ENCODE measurements around the gene MDH1B. TPM values are rescaled to one million over a fixed set of nuclear protein-coding genes. Genes with fewer than 3 reads are reported as not detected.

The MDH1B gene
- total RNA-seq = 0.34 TPM in 1 of 2 replicates, not detected in the other
- total RNA-seq (2013) = 0.05 TPM
- 0.17 TPM in 1 of 2 replicates, not detected in the other for polyA plus RNA-seq
- 0.34 TPM in 1 of 2 replicates, not detected in the other for polyA minus RNA-seq

DNA sequence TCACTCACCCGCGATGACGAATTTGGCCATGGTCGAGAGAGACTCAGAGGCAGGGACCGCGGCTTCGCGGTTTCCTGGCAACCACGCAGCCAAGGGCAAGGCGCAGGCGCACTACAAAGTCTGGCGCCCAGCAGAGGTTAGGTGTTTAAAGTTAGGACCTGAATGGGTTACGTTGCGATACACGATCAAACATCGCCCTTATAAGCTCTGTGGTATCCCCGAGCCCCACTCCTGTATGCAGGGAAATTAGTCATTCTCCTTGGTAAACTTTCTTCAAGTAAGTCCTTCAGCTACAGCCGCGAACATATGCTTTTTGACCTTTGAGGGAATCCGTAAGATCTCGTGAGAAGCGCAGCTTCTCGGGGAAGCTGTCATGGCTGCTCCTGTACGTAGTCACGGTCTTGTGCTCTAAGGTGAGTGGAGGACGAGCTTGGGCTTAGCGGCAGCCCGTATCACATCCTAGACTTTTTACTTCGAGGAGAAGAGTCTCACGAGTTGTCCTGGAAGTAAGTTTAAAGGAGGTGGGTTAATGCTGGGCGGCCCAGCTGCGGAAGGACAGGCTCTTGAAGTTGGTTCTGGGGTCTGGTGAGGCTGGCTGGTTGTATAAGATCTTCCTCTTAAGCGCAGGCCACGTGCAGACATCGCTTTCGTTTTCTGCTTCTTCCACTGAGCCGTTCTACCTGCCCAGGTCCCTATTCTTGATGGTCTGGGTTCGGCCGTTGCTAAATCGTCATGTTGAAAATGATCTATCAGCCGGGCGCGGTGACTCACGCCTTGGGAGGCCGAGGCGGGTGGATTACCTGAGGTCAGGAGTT is at the start of gene MDH1B, which contains the start of gene FASTKD2:
Gene MDH1B (minus strand): TSS at position 87 of the 815 bp plus-strand sequence. CDS start 57 bp downstream, at position 30.
Gene FASTKD2 (plus strand): TSS at position 365 of the 815 bp plus-strand sequence. CDS start 1,088 bp downstream, outside the sequence.
- WGBS (ENCODE audit: insufficient coverage) = under 1% methylated on average over 40 of the region's 46 CpGs
- TF ChIP-seq EZH2 (IDR thresholded peaks at IDR 0.05; ENCODE audit: borderline replicate concordance, insufficient read depth, low read depth, low read length, poor library complexity, severe bottlenecking) = no peak
- TF ChIP-seq, protein P1, sequence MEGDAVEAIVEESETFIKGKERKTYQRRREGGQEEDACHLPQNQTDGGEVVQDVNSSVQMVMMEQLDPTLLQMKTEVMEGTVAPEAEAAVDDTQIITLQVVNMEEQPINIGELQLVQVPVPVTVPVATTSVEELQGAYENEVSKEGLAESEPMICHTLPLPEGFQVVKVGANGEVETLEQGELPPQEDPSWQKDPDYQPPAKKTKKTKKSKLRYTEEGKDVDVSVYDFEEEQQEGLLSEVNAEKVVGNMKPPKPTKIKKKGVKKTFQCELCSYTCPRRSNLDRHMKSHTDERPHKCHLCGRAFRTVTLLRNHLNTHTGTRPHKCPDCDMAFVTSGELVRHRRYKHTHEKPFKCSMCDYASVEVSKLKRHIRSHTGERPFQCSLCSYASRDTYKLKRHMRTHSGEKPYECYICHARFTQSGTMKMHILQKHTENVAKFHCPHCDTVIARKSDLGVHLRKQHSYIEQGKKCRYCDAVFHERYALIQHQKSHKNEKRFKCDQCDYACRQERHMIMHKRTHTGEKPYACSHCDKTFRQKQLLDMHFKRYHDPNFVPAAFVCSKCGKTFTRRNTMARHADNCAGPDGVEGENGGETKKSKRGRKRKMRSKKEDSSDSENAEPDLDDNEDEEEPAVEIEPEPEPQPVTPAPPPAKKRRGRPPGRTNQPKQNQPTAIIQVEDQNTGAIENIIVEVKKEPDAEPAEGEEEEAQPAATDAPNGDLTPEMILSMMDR (IDR thresholded peaks at IDR 0.05) = no peak
- Histone ChIP-seq H3K9ac (ENCODE audit: low read length) (peak within 1 kb of the TSS; percentile 94), H4K20me1 (ENCODE audit: control insufficient read depth, insufficient read depth, low read length, poor library complexity, severe bottlenecking) (peaks cover 4% of the 10 kb centered on the region), H3K27ac (ENCODE audit: low read length in 2 of 2) (peak within 1 kb of the TSS; percentile 77 to 92), H3K9me3 (ENCODE audit: control extremely low read depth in 1 of 3, control insufficient read depth in 2 of 3, insufficient read depth in 1 of 3, low read length in 2 of 3) (no peaks in the 10 kb centered on the region), H3K4me3 (ENCODE audit: control extremely low read depth in 1 of 5, extremely low read depth in 1 of 5, insufficient read depth in 1 of 5, low read depth in 2 of 5, low read length in 4 of 5) (peak within 1 kb of the TSS; percentile 63 to 96 (median 87)), H3K4me1 (ENCODE audit: control insufficient read depth in 2 of 2, insufficient read depth in 2 of 2, low read length in 2 of 2) (peaks cover 14% of the 10 kb centered on the region in 2 donors), H2AFZ (ENCODE audit: insufficient read depth, low read depth, low read length, poor library complexity, severe bottlenecking) (peak within 1 kb of the TSS; percentile 96), H3K27me3 (replicated peaks in 1 of 4; ENCODE audit: control extremely low read depth in 1 of 4, control insufficient read depth in 3 of 4, insufficient read depth in 4 of 4, low read length in 3 of 4) (peaks cover 0 to 17% (median 6%) of the 10 kb centered on the region in 4 experiments), H3K79me2 (ENCODE audit: control insufficient read depth, insufficient read depth, low read length) (peaks cover 46% of the 10 kb centered on the region), H3K4me2 (replicated peaks; ENCODE audit: low read depth, low read length, poor library complexity, severe bottlenecking) (peak within 1 kb of the TSS; percentile 74), H3K36me3 (replicated peaks in 1 of 2; ENCODE audit: control extremely low read depth in 1 of 2, control insufficient read depth in 1 of 2, extremely low read depth in 1 of 2, insufficient read depth in 2 of 2, low read length in 1 of 2) (peaks cover 7 to 16% of the 10 kb centered on the region in 2 experiments)
- ChIA-PET CTCF (interaction anchor here (0.6 to 2.1 kb wide), 5 partner anchors 16 to 860 kb away, joined by 3 to 4 read pairs (median 3); partner anchors contain the start of gene METTL21A), POLR2A (interaction anchor here (0.8 to 1.3 kb wide), 3 partner anchors 401 to 946 kb away, joined by 3 to 4 read pairs (median 4); partner anchors contain the start of genes CCNYL1, CREB1 and KLF7)
- intact Hi-C loops (cut with micrococcal nuclease) = loop anchor here (1.0 to 10.0 kb wide), 6 partner anchors 401 to 1502 kb away; partner anchors contain the start of genes CCNYL1, CREB1, INO80D and PIKFYVE
- Mint-ChIP-seq H3K27ac (peak within 1 kb of the TSS; percentile 97), H3K9me3 (ENCODE audit: insufficient read depth) (no peaks in the 10 kb centered on the region), H3K4me1 (peaks cover 32% of the 10 kb centered on the region), H3K4me3 (peak within 1 kb of the TSS; percentile 99), H3K27me3 (no peaks in the 10 kb centered on the region)
- peak; percentile 96 for DNase-seq
- peak; percentile 85 for ATAC-seq (ENCODE audit: low read depth)
